Activated B cell treated with CpG ODN at 0.5 μM for 24 hours (primary cell): ENCODE data around the gene CHORDC1. TPM values are rescaled to one million over a fixed set of nuclear protein-coding genes. Genes with fewer than 3 reads are reported as not detected.
"Not testable (repeated sequence)": the region's sequence is repeated elsewhere in the genome, so short reads cannot be mapped to it uniquely, and the experiment has no call there.

Experiments used
- ATAC-seq: fragments of 200-7000 bp; cut with Tn5 transposase; one replicate; pipeline ENCODE4 v1.10.0; 2021; ENCODE audit warnings: low read depth, mild to moderate bottlenecking, moderate library complexity
- CTCF ChIA-PET: fragments of 350-600 bp; sonication (Branson Sonifier 250); formaldehyde crosslinking; loops from one replicate; lab custom pipeline; 2021; ENCODE audit warnings: antibody characterized with exemption; lab: Charles Lee
- POLR2A ChIA-PET: fragments of 350-600 bp; sonication (Branson Sonifier 250); formaldehyde crosslinking; loops from one replicate; lab custom pipeline; 2021; ENCODE audit warnings: antibody characterized with exemption; lab: Charles Lee
- DNase-seq: peaks from one replicate; pipeline ENCODE4 v3.0.0; 2022
- H3K27ac Mint-ChIP-seq: one replicate; pipeline ENCODE4 v1.8.0; 2020; ENCODE audit warnings: mixed read lengths
- H3K27me3 Mint-ChIP-seq: one replicate; pipeline ENCODE4 v1.8.0; 2021; ENCODE audit warnings: mixed read lengths
- H3K36me3 Mint-ChIP-seq: one replicate; pipeline ENCODE4 v1.8.0; 2021; ENCODE audit warnings: low read depth, mixed read lengths
- H3K4me1 Mint-ChIP-seq: one replicate; pipeline ENCODE4 v1.8.0; 2021; ENCODE audit warnings: mixed read lengths
- H3K4me3 Mint-ChIP-seq: one replicate; pipeline ENCODE4 v1.8.0; 2020; ENCODE audit warnings: mild to moderate bottlenecking, mixed read lengths
- H3K9me3 Mint-ChIP-seq: one replicate; pipeline ENCODE4 v1.8.0; 2020; ENCODE audit warnings: mixed read lengths
- CTCF ChIP-seq: fragments of 200-600 bp; IDR thresholded peaks from one replicate; pipeline ENCODE4 v1.8.0; 2022; ENCODE audit warnings: antibody characterized with exemption, mild to moderate bottlenecking
- intact Hi-C: fragments of 100-400 bp; cut with micrococcal nuclease; formaldehyde crosslinking; loops from one replicate; pipeline ENCODE4 v1.15.1; 2024
- total RNA-seq: library from RNA; stranded (reverse); gene quantifications from 2 replicates; pipeline ENCODE4 v1.2.3, GENCODE V29; 2022

The CHORDC1 gene
- total RNA-seq, 1 donor from 2014 or later: 63.4 TPM

GRCh38 chr11:90241414-90241813 lies 18.6 kb upstream of the CHORDC1 start:
- Mint-ChIP-seq H3K27me3 (peaks cover 27% of the 10 kb centered on the region), H3K27ac (no peak overlapping the region), H3K9me3 (no peaks in the 10 kb centered on the region), H3K4me1 (no peaks in the 10 kb centered on the region), H3K4me3 (no peak overlapping the region), H3K36me3 (no peaks in the 10 kb centered on the region)
- intact Hi-C loops: no loop called here
- ChIA-PET CTCF (no interaction called here), POLR2A (no interaction called here)
- no peak for ATAC-seq
- DNase-seq: no peak
- TF ChIP-seq CTCF: no peak

- H3K36me3 Mint-ChIP-seq, POLR2A ChIA-PET, H3K4me1 Mint-ChIP-seq, ATAC-seq, H3K9me3 Mint-ChIP-seq, H3K27ac Mint-ChIP-seq, intact Hi-C loops, CTCF ChIA-PET, H3K4me3 Mint-ChIP-seq, DNase-seq: not testable (repeated sequence)
- H3K27me3 Mint-ChIP-seq: peaks cover 25% of the 10 kb centered on the region
These were observed 17.3 kb upstream of the CHORDC1 start for GRCh38 chr11:90239967-90240636.

GRCh38 chr11:90237004-90237403 lies 14.2 kb upstream of the CHORDC1 start:
- Mint-ChIP-seq H3K36me3 (no peaks in the 10 kb centered on the region), H3K27me3 (peaks cover 15% of the 10 kb centered on the region), H3K4me3 (no peak overlapping the region), H3K27ac (no peak overlapping the region), H3K9me3 (no peaks in the 10 kb centered on the region), H3K4me1 (no peaks in the 10 kb centered on the region)
- CTCF ChIA-PET: no interaction called here
- ATAC-seq (no peak), DNase-seq (no peak)
- TF ChIP-seq CTCF: no peak
- intact Hi-C loops: no loop called here
- POLR2A ChIA-PET: no interaction called here

GRCh38 chr11:90235526-90235925 lies 12.7 kb upstream of the CHORDC1 start:
- ATAC-seq (no peak), DNase-seq (no peak)
- CTCF ChIA-PET: no interaction called here
- Mint-ChIP-seq H3K4me3 (no peak overlapping the region), H3K27ac (no peak overlapping the region), H3K9me3 (peaks cover 3% of the 10 kb centered on the region), H3K4me1 (no peaks in the 10 kb centered on the region), H3K36me3 (no peaks in the 10 kb centered on the region), H3K27me3 (peaks cover 14% of the 10 kb centered on the region)
- TF ChIP-seq CTCF: no peak
- intact Hi-C loops: no loop called here
- POLR2A ChIA-PET: no interaction called here

GRCh38 chr11:90234977-90235376 lies 12.1 kb upstream of the CHORDC1 start:
- ChIA-PET CTCF (no interaction called here), POLR2A (no interaction called here)
- H3K4me1 Mint-ChIP-seq: no peaks in the 10 kb centered on the region
- no peak overlapping the region for H3K27ac Mint-ChIP-seq
- peaks cover 16% of the 10 kb centered on the region for H3K27me3 Mint-ChIP-seq
- ATAC-seq (no peak), DNase-seq (no peak)
- no peaks in the 10 kb centered on the region for H3K36me3 Mint-ChIP-seq
- no peak for TF ChIP-seq CTCF
- H3K4me3 Mint-ChIP-seq: no peak overlapping the region
- intact Hi-C loops: no loop called here
- H3K9me3 Mint-ChIP-seq: peaks cover 3% of the 10 kb centered on the region

- H3K27me3 Mint-ChIP-seq: peaks cover 18% of the 10 kb centered on the region
- H3K9me3 Mint-ChIP-seq: peaks cover 3% of the 10 kb centered on the region
- ChIA-PET CTCF (no interaction called here), POLR2A (no interaction called here)
- H3K4me1 Mint-ChIP-seq: no peaks in the 10 kb centered on the region
- H3K4me3 Mint-ChIP-seq: no peak overlapping the region
- no peaks in the 10 kb centered on the region for H3K36me3 Mint-ChIP-seq
- no peak overlapping the region for H3K27ac Mint-ChIP-seq
- DNase-seq (no peak), ATAC-seq (no peak)
- intact Hi-C loops: no loop called here
- TF ChIP-seq CTCF: no peak
These were observed 6.9 kb upstream of the CHORDC1 start for GRCh38 chr11:90229791-90230190.
